IMR-90 (cell line): ENCODE data around the gene VIPR2.

Experiments used
- BHLHE40 ChIP-seq: fragments of 150-350 bp; IDR thresholded peaks from 2 replicates; pipeline ENCODE4 v1.6.1; 2016; ENCODE audit warnings: mild to moderate bottlenecking, low read depth, low read length
- CEBPB ChIP-seq: IDR thresholded peaks from 2 replicates; pipeline ENCODE4 v1.6.1; 2012; ENCODE audit warnings: low read depth, low read length, improper control_type of control experiment
- FOS ChIP-seq: fragments of 150-350 bp; IDR thresholded peaks from 2 replicates; pipeline ENCODE4 v1.6.1; 2016; ENCODE audit warnings: low read depth, low read length
- MAFK ChIP-seq: IDR thresholded peaks from 2 replicates; pipeline ENCODE4 v1.6.1; 2012; ENCODE audit warnings: low read depth, low read length, improper control_type of control experiment
- MAZ ChIP-seq: IDR thresholded peaks from 2 replicates; pipeline ENCODE4 v1.6.1; 2012; ENCODE audit warnings: low read depth, mild to moderate bottlenecking, low read length, improper control_type of control experiment, moderate library complexity, borderline replicate concordance
- MXI1 ChIP-seq: IDR thresholded peaks from 2 replicates; pipeline ENCODE4 v1.6.1; 2012; ENCODE audit warnings: low read depth, mild to moderate bottlenecking, low read length, moderate library complexity, borderline replicate concordance
- NFE2L2 ChIP-seq: fragments of 150-350 bp; IDR thresholded peaks from 2 replicates; pipeline ENCODE4 v1.6.1; 2016; ENCODE audit warnings: low read depth, mild to moderate bottlenecking, low read length
- POLR2A ChIP-seq: IDR thresholded peaks from 2 replicates; pipeline ENCODE4 v1.6.1; 2012; ENCODE audit warnings: mild to moderate bottlenecking, low read depth, low read length
- RAD21 ChIP-seq: IDR thresholded peaks from 2 replicates; pipeline ENCODE4 v1.6.1; 2012; ENCODE audit warnings: low read length, improper control_type of control experiment
- RCOR1 ChIP-seq: IDR thresholded peaks from 2 replicates; pipeline ENCODE4 v1.6.1; 2012; ENCODE audit warnings: mild to moderate bottlenecking, low read length, improper control_type of control experiment; ENCODE audit not compliant: insufficient replicate concordance
- RFX5 ChIP-seq: IDR thresholded peaks from 2 replicates; pipeline ENCODE4 v1.8.0; 2012; ENCODE audit warnings: low read depth, mild to moderate bottlenecking, low read length, moderate library complexity
- SMC3 ChIP-seq: fragments of 150-350 bp; IDR thresholded peaks from 2 replicates; pipeline ENCODE4 v1.6.1; 2016; ENCODE audit warnings: low read depth, mild to moderate bottlenecking, antibody characterized with exemption, low read length, moderate library complexity
- TF ChIP-seq, protein P1 (sequence below): conservative IDR thresholded peaks from 2 replicates; pipeline ENCODE4 v1.5.1; 2012; ENCODE audit warnings: mild to moderate bottlenecking, low read depth, low read length, improper control_type of control experiment
- TF ChIP-seq, protein P2 (sequence below): fragments of 150-350 bp; IDR thresholded peaks from 2 replicates; pipeline ENCODE4 v1.6.1; 2017; ENCODE audit warnings: mild to moderate bottlenecking, antibody characterized with exemption, low read length, low read depth

DNA sequence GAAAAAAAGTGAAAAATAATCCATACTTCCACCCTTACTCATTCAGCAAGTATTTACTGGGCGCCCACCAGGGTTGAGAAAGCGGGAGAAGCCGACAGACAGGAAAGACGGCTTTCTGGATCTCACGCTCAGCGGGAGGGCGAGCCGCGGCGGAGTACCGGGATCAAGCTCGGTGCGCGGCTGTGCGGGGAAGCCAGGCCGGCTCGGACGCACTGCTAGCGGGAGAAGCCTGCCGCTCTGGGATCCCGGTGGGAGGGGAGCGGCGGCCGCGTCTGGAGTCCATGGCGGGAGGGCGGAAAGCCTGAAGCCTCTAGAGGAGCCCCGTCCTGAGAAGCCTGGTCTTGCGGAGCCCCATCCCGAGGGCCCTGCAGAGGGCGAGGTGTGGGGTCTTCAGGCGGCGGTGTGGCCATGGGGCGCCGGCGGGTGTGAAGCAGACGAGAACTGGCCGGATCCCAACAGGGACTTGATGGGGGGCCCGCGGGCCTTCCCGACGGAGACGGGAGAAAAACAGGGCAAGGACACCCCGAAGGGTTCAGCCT, 82.9 kb downstream of the VIPR2 start:
- TF ChIP-seq, protein P1, sequence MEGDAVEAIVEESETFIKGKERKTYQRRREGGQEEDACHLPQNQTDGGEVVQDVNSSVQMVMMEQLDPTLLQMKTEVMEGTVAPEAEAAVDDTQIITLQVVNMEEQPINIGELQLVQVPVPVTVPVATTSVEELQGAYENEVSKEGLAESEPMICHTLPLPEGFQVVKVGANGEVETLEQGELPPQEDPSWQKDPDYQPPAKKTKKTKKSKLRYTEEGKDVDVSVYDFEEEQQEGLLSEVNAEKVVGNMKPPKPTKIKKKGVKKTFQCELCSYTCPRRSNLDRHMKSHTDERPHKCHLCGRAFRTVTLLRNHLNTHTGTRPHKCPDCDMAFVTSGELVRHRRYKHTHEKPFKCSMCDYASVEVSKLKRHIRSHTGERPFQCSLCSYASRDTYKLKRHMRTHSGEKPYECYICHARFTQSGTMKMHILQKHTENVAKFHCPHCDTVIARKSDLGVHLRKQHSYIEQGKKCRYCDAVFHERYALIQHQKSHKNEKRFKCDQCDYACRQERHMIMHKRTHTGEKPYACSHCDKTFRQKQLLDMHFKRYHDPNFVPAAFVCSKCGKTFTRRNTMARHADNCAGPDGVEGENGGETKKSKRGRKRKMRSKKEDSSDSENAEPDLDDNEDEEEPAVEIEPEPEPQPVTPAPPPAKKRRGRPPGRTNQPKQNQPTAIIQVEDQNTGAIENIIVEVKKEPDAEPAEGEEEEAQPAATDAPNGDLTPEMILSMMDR: no peak
- no peak for TF ChIP-seq RCOR1
- no peak for TF ChIP-seq POLR2A
- TF ChIP-seq FOS: no peak
- TF ChIP-seq NFE2L2: no peak
- TF ChIP-seq RAD21: no peak
- no peak for TF ChIP-seq BHLHE40
- no peak for TF ChIP-seq MAFK
- TF ChIP-seq RFX5: no peak
- TF ChIP-seq, protein P2, sequence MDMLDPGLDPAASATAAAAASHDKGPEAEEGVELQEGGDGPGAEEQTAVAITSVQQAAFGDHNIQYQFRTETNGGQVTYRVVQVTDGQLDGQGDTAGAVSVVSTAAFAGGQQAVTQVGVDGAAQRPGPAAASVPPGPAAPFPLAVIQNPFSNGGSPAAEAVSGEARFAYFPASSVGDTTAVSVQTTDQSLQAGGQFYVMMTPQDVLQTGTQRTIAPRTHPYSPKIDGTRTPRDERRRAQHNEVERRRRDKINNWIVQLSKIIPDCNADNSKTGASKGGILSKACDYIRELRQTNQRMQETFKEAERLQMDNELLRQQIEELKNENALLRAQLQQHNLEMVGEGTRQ: no peak
- TF ChIP-seq MXI1: no peak
- TF ChIP-seq CEBPB: no peak
- no peak for TF ChIP-seq MAZ
- TF ChIP-seq SMC3: no peak
